ENCODE measurements around the gene UCN.
"Not testable (repeated sequence)": the region's sequence is repeated elsewhere in the genome, so short reads cannot be mapped to it uniquely, and the experiment has no call there.

- TF ChIP-seq CTCF, EP300, POLR2AphosphoS5 (IDR thresholded peaks at IDR 0.05): not testable (repeated sequence)
These were observed 39.9 kb downstream of the UCN start for GRCh38 chr2:27268296-27268695.
